NCI-H526 (cell line): ENCODE data around the gene WDR70.
"Not testable (repeated sequence)": the region's sequence is repeated elsewhere in the genome, so short reads cannot be mapped to it uniquely, and the experiment has no call there.

Source experiments
- DNase-seq, 2 experiments: peaks; one replicate each; lab custom pipeline; 2025; lab: John Stamatoyannopoulos, UW

Gene WDR70

DNA sequence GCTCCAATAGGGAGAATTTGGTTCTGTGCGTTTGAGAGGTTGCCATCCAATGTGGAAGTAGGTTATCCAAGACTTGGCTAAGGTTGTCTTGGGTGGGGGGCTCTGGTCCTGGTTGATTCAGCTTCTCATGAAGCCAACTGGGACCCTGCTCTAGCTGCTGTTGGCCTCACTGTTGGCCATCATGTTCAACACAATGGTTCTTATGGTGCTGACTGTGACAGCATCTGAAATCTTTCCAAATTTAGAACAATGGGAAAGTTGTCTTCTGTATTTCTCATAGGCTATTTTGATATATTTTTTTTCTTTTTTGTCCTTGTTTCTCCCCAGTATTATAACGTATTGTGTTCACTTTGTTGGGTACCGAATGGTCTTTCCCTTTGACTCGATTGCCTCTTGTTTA lies 388.8 kb downstream of the WDR70 start:
- no peak for DNase-seq

GRCh38 chr5:37768371-37768770 lies 389.3 kb downstream of the WDR70 start:
- no peak for DNase-seq

DNA sequence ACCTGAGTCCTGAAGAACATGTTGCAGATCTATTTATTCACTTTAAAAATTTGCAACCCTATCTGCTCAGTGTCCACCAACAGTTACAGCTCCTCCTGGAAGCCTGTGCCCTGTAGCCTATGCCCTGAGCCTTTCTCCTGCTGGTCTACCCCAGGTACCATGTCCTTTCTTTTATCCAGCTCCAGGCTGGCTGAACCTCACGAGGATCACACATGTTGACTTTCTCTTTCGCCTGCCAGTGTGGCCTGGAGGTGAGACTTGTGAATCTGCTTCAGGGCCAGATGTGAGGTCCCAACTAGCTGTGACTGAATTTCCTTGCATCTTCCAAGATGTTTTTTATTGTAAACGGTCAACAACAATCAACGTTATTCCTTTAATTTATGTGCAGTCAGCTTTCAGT lies 390.0 kb downstream of the WDR70 start:
- no peak for DNase-seq

- DNase-seq: no peak
Measured at GRCh38 chr5:37769840-37770239, 390.7 kb downstream of the WDR70 start.

GRCh38 chr5:37770786-37771185 lies 391.7 kb downstream of the WDR70 start:
- no peak for DNase-seq

GRCh38 chr5:37771203-37771611 lies 392.1 kb downstream of the WDR70 start:
- no peak for DNase-seq

DNA sequence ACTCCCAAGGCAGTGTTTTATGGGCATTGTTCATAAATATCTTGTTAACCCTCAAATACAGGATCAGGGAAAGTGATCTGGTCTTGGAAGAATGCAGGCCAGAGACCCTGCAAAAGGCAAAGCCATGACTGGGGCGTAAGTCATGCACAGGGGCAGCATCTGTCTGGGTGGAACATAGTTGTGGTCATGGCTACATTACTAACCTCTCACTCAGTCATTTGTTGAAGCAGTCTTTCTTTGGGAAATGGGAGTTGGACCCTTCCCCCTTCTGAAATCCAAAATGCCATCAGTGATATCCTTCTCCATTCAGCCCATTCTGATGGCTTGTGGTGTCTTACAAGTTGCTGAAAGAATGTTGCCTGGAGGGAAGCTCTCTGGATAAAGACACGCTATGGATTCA lies 392.6 kb downstream of the WDR70 start:
- no peak for DNase-seq

GRCh38 chr5:37772255-37772654 lies 393.1 kb downstream of the WDR70 start:
- DNase-seq: no peak

- no peak for DNase-seq
Measured at GRCh38 chr5:37773809-37774208, 394.7 kb downstream of the WDR70 start.

DNA sequence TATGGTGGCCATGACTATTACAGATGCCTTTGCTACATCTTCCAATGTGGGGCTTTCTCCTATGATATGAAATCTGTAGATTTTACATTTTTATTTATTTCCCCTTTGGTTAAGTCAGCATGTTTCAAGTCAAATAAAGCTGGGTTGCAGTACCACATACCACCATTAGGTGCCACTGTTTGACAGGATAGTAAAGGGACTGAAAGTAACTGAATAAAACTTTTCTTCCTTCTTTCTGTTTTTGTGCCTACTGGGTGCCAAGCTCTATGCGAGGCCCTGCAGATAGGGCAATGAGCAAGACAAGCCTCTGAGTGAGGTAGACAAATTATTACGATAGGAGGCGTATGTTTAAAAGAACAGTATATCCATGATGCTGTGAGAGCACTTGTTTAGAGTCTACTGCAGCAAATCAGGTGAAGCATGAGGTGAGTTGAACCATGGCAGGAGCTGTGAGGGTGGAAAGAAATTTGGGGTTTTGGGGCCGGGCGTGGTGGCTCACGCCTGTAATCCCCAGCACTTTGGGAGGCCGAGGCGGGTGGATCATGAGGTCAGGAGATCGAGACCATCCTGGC lies 395.9 kb downstream of the WDR70 start:
- peak in 1 of 2 experiments; percentile 44 for DNase-seq

DNA sequence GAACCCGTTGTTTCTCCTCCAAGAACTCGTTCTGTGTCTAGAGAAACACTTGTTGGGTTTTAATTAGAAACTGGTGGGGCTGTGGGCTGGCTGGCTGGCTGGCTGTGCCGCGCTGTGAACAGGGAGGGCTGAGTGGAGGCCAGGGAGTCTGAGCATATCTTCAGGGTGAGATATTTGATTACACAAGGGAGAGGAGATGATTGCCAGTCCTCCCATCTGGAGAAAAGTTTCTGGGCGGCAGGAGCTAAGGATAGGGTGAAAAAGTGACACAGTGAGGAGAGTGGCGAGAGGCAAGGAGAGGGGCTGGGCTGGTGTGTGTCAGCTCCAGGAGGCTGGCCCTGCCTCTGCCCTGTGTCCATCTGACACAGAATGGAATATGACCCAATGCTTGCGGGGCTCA lies 397.7 kb downstream of the WDR70 start:
- no peak for DNase-seq

DNA sequence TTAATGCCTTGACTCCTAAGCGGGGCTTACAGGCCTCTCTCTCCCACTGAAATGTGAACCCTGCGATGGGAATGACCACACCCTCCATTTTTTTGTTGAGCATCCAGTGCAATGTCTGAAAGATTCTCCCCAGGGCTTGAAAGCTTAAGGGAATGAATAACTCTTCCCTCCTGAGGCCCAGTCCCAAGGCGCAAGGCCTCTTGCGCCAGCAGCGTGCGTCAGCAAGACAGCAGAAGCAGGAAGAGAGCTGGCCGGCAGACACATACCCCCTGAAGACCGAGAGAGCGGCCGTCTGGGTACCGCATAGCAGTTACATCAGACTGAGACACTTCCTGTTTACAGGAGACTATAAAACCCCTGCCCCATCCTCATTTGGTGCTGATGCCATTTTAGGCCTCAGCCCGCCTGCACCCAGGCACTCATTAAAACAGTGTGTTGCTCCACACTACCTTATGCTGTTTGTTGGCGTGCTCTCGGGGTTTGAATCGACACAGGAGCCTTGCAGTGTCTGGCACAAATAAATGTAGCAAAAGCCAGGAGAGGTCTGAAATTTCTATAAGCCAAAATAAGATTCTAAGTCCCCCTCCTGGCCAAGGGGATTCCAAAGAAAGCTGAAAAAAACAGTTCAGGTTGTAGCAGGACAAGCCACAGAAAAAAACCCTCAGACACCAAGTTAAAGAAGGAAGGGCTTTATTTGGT lies 398.5 kb downstream of the WDR70 start:
- no peak for DNase-seq

- DNase-seq: not testable (repeated sequence)
Measured at GRCh38 chr5:37781409-37781808, 402.3 kb downstream of the WDR70 start.

GRCh38 chr5:37786416-37786815 lies 407.3 kb downstream of the WDR70 start:
- DNase-seq: no peak

- DNase-seq: no peak
Measured at GRCh38 chr5:37786862-37787519, 407.9 kb downstream of the WDR70 start.

DNA sequence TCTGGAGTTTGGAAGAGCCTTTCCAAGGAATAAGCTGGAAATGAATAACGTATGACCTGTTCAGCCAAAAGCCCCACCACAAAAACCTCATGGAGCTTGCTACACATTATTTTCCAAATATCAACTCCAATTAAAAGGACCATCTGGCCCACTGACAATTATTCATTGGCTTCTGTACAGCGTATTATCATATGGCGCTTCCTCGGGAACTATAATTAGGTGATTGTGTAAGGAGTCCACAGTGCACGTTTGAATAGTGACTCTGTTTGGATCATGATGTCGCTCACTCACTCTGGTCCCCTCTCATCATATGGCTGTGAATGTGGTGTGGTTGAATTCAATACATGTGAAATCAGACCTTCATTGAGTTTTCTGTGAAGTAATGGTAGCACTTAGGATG lies 408.6 kb downstream of the WDR70 start:
- DNase-seq: no peak

DNA sequence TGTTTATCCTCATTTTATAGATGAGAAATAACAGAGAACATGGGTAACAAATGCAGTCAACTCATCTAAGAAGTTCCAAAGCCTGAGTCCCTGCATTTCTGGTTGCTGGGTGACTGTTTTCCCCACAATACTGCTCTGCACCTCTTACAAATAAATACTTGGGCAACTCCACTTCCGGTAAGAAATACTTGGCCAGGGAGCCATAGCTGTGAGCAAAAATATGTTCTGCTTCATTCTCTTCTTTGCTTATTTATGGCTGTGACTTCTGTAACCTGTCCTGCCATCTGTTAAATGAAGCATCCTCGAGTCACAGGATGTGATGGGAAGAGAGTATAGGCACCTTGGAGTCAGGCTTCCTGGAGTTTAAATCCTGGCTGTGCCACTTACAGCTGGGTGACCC lies 410.9 kb downstream of the WDR70 start:
- no peak for DNase-seq

DNA sequence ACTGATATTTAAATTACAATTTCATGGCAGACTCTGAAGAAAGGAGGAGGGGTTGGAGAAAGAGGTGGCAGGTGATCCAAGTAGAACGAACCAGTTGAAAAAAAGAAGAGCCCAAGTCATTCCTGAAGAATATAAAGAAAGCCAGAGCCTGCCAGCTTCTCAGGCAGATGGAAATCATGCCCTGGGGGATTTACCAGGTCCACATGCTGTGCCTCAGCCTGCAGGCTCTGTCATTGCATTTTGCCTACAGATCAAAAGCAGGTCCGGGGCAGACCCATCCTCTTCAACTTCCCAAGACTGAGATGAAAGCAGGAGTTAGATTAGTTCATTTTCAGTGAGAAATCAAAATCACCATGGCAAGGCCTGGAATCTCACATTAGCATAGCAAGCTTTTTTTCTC lies 412.2 kb downstream of the WDR70 start:
- DNase-seq: no peak

GRCh38 chr5:37792975-37793631 lies 414.0 kb downstream of the WDR70 start:
- DNase-seq: no peak

DNA sequence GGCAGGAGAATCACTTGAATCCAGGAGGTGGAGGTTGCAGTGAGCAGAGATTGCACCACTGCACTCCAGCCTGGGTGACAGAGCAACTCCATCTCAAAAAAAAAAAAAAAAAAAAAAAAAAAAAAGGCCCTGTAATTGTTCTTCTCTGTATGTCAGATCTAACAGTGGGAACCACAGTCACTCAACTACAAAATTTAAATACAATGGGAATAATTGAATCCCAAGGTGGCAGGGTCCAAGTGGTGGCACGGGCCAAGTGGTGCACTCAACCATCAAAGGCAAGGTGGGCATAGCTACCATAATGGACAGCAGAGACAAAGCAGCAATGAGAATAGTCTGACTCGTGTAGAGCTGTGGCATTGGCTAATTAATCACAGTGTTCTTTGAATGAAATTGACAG lies 416.2 kb downstream of the WDR70 start:
- DNase-seq: not testable (repeated sequence)

GRCh38 chr5:37796435-37796834 lies 417.3 kb downstream of the WDR70 start:
- not testable (repeated sequence) for DNase-seq

DNA sequence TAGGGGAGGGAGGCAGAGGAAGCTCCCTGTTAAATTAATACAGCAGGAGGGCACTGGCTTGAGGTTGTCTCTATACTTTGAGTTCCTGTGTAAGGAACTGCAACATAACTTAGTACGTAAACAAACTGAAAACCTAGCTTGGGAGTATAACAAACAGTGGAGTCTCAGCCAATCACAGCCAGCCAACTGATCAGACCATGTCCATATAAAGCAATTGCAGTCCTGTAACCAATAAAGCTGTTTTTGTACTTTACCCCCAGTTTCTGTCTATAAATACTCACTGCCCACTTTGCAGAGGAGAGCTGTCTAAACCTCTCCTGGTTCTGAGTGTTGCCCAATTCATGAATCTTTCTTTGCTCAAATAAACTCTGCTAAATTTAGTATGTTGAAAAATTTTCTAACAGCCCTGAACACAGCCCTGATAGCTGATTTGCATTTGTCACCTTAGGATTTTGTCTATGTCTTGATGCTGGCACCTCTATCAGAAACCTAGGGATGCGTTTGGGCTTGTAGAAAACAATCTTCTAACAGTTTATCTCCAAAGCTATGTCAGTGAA lies 420.8 kb downstream of the WDR70 start:
- no peak for DNase-seq

DNA sequence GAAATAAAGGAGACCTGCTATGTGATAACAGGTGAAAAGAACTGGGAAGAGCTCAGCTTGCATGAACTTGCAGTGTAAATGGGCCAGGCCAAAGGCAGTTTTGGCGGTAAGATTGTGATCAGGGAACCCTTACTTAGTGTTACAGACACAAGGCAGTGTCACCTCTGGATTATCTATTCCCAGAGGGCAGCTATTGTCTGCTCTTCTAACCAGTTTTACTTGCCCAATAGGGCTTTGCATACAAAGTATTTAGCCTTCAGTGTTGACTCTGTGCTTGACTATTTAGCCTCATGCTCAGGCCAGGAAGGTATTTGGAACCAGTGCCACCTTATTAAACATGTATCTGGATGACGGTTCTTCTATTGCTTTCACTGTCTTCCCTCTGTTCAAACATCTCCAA lies 422.4 kb downstream of the WDR70 start:
- no peak for DNase-seq
